Vagina (tissue), 2 donors: ENCODE data around the gene DOK3. TPM values are rescaled to one million over a fixed set of nuclear protein-coding genes. Genes with fewer than 3 reads are reported as not detected.
A peak's percentile ranks its signal among the peaks of the same experiment; 100 is the strongest.

Experiments
- DNase-seq, 2 donors: peaks; one replicate each; pipeline ENCODE4 v3.0.0-alpha.2; 2017; ENCODE audit errors: extremely low spot score in 2 of 2
- H3K27ac ChIP-seq: fragments of 200-600 bp; sonication (generic); one replicate; pipeline ENCODE4 v1.5.1; 2019
- H3K27me3 ChIP-seq: fragments of 200-600 bp; sonication (generic); one replicate; pipeline ENCODE4 v1.5.1; 2019
- H3K36me3 ChIP-seq, 2 donors: fragments of 200-600 bp; sonication (generic); one replicate each; pipeline ENCODE4 v1.5.1; 2017 to 2019
- H3K4me1 ChIP-seq: fragments of 200-600 bp; sonication (generic); one replicate; pipeline ENCODE4 v1.5.1; 2019
- H3K4me3 ChIP-seq, 2 donors: fragments of 200-600 bp; sonication (generic); 1 replicate in 1 of 2; 2 replicates in 1 of 2; pipeline ENCODE4 v1.5.1; 2016 to 2019
- H3K9me3 ChIP-seq: fragments of 200-600 bp; sonication (generic); one replicate; pipeline ENCODE4 v1.5.1; 2019
- CTCF ChIP-seq, 3 experiments: fragments of 450-650 bp in 2 of 3; fragments of 200-600 bp in 1 of 3; sonication (generic) in 1 of 3; IDR thresholded peaks; one replicate each; pipeline ENCODE4 v1.5.1; 2017 to 2019; ENCODE audit warnings: antibody characterized with exemption in 3 of 3, mild to moderate bottlenecking in 2 of 3, moderate library complexity in 2 of 3
- POLR2A ChIP-seq, 2 donors: fragments of 450-650 bp; IDR thresholded peaks; one replicate each; pipeline ENCODE4 v1.6.1; 2017; ENCODE audit warnings: antibody characterized with exemption in 2 of 2, mild to moderate bottlenecking in 2 of 2, moderate library complexity in 2 of 2
- POLR2AphosphoS5 ChIP-seq, 2 donors: sonication (generic); formaldehyde crosslinking; IDR thresholded peaks; one replicate each; pipeline ENCODE4 v1.9.0; 2017; ENCODE audit warnings: antibody characterized with exemption in 2 of 2, mild to moderate bottlenecking in 2 of 2, low read depth in 1 of 2; ENCODE audit not compliant: insufficient read depth in 1 of 2
- intact Hi-C: fragments of 100-400 bp; cut with DNase I; formaldehyde crosslinking; loops from one replicate; pipeline ENCODE4 v1.15.1; 2023
- total RNA-seq: library from RNA; depleted of rRNA; stranded (reverse); fragments of >200 nt; gene quantifications from one replicate; pipeline ENCODE4 v1.2.3, GENCODE V29; 2016

The DOK3 gene
- total RNA-seq, 1 donor from 2014 or later: 12.0 TPM

GRCh38 chr5:177459357-177459756 is 50.3 kb downstream of the DOK3 start:
- no peaks in the 10 kb centered on the region for H3K9me3 ChIP-seq
- H3K36me3 ChIP-seq: peaks cover 0 to 8% of the 10 kb centered on the region in 2 donors
- no peaks in the 10 kb centered on the region for H3K27me3 ChIP-seq
- H3K4me3 ChIP-seq: no peak overlapping the region
- H3K4me1 ChIP-seq: peaks cover 27% of the 10 kb centered on the region
- no peak for TF ChIP-seq CTCF (IDR thresholded peaks at IDR 0.05)
- TF ChIP-seq POLR2A (IDR thresholded peaks at IDR 0.05): no peak
- TF ChIP-seq POLR2AphosphoS5 (IDR thresholded peaks at IDR 0.05; ENCODE audit: insufficient read depth in 1 of 2, low read depth in 1 of 2): no peak
- no peak overlapping the region for H3K27ac ChIP-seq
- DNase-seq: no peak
- intact Hi-C loops: loop anchor here (5.0 to 10.0 kb wide), 2 partner anchors 38 to 145 kb away; partner anchors contain the start of genes MXD3 and PDLIM7

GRCh38 chr5:177458912-177459350 is 50.7 kb downstream of the DOK3 start:
- no peak for TF ChIP-seq CTCF (IDR thresholded peaks at IDR 0.05)
- H3K36me3 ChIP-seq: peaks cover 0 to 8% of the 10 kb centered on the region in 2 donors
- no peak overlapping the region for H3K27ac ChIP-seq
- H3K4me1 ChIP-seq: peaks cover 30% of the 10 kb centered on the region
- no peak for DNase-seq
- no peaks in the 10 kb centered on the region for H3K9me3 ChIP-seq
- H3K4me3 ChIP-seq: no peak overlapping the region
- H3K27me3 ChIP-seq: no peaks in the 10 kb centered on the region
- intact Hi-C loops: loop anchor here (5.0 to 10.0 kb wide), 2 partner anchors 38 to 144 kb away; partner anchors contain the start of genes MXD3 and PDLIM7

GRCh38 chr5:177457852-177458681 is 51.6 kb downstream of the DOK3 start:
- no peak for TF ChIP-seq CTCF (IDR thresholded peaks at IDR 0.05)
- no peak for TF ChIP-seq POLR2A (IDR thresholded peaks at IDR 0.05)
- TF ChIP-seq POLR2AphosphoS5 (IDR thresholded peaks at IDR 0.05; ENCODE audit: insufficient read depth in 1 of 2, low read depth in 1 of 2): no peak
- no peak for DNase-seq
- intact Hi-C loops: loop anchor here (5.0 to 10.0 kb wide), 2 partner anchors 39 to 143 kb away; partner anchors contain the start of genes MXD3 and PDLIM7
- peaks cover 0 to 8% of the 10 kb centered on the region in 2 donors for H3K36me3 ChIP-seq
- peaks cover 36% of the 10 kb centered on the region for H3K4me1 ChIP-seq
- H3K27ac ChIP-seq: no peak overlapping the region
- H3K9me3 ChIP-seq: no peaks in the 10 kb centered on the region
- H3K4me3 ChIP-seq: no peak overlapping the region
- H3K27me3 ChIP-seq: no peaks in the 10 kb centered on the region

GRCh38 chr5:177456976-177457851 is 52.4 kb downstream of the DOK3 start:
- H3K36me3 ChIP-seq: peaks cover 0 to 8% of the 10 kb centered on the region in 2 donors
- no peak for DNase-seq
- no peaks in the 10 kb centered on the region for H3K9me3 ChIP-seq
- H3K4me3 ChIP-seq: no peak overlapping the region
- intact Hi-C loops: loop anchor here (5.0 to 10.0 kb wide), 2 partner anchors 40 to 142 kb away; partner anchors contain the start of genes MXD3 and PDLIM7
- peak in 1 of 3 experiments; percentile 52 for TF ChIP-seq CTCF (IDR thresholded peaks at IDR 0.05)
- TF ChIP-seq POLR2AphosphoS5 (IDR thresholded peaks at IDR 0.05; ENCODE audit: insufficient read depth in 1 of 2, low read depth in 1 of 2): no peak
- TF ChIP-seq POLR2A (IDR thresholded peaks at IDR 0.05): no peak
- peaks cover 36% of the 10 kb centered on the region for H3K4me1 ChIP-seq
- H3K27me3 ChIP-seq: no peaks in the 10 kb centered on the region
- peak overlapping the region; percentile 68 for H3K27ac ChIP-seq
